K562 (cell line): ENCODE data around the gene FCAMR. TPM values are rescaled to one million over a fixed set of nuclear protein-coding genes. Genes with fewer than 3 reads are reported as not detected.

Experiments
- ATAC-seq: fragments of 200-7000 bp; cut with Tn5 transposase; 3 replicates; pipeline ENCODE4 v1.9.1; 2020; ENCODE audit warnings: moderate library complexity
- BruUV-seq: library from RNA; stranded (reverse); fragments of 400-500 nt; replicated peaks from 2 replicates; lab custom pipeline; 2021; lab: Mats Ljungman, UMichigan
- CTCF ChIA-PET: fragments of 300-600 bp; formaldehyde crosslinking; extraction: SDS; loops from one replicate; lab custom pipeline; 2021; ENCODE audit warnings: low intra/inter-chr PET ratio; lab: Yijun Ruan, JAX
- POLR2A ChIA-PET: fragments of 300-600, 350-650 bp; sonication (Branson Sonifier 250); formaldehyde crosslinking; extraction: SDS; loops from one replicate; lab custom pipeline; 2021; ENCODE audit warnings: antibody characterized with exemption, inconsistent platforms; lab: Yijun Ruan, JAX
- DNase-seq, 4 experiments: peaks; one replicate each; pipeline versions ENCODE4 v3.0.0 to v3.0.0-alpha.2; 2011 to 2018; ENCODE audit warnings: low spot score in 3 of 4, mixed read lengths in 3 of 4; ENCODE audit errors: extremely low read depth in 1 of 4
- FAIRE-seq: peaks from 2 replicates; lab custom pipeline; 2011; peaks lifted over from hg19 to GRCh38; lab: Jason Lieb, UNC
- H2AFZ ChIP-seq: 2 replicates; pipeline ENCODE4 v1.6.0; 2011; ENCODE audit warnings: low read depth, low read length, control low read depth, inconsistent platforms
- H3K27ac ChIP-seq: fragments of 200-600 bp; 3 replicates; pipeline ENCODE4 v1.8.0; 2011; ENCODE audit warnings: low read depth, mild to moderate bottlenecking, control low read depth, inconsistent platforms, low read length, moderate library complexity, mixed read lengths; ENCODE audit errors: extremely low read depth
- H3K27me3 ChIP-seq, 2 experiments: fragments of 300-600 bp in 1 of 2; 2 replicates in 1 of 2; 3 replicates in 1 of 2; pipeline versions ENCODE4 v1.6.0 to v1.8.0; 2011; ENCODE audit warnings: inconsistent platforms in 2 of 2, low read length in 2 of 2, mild to moderate bottlenecking in 1 of 2, mixed read lengths in 1 of 2, moderate library complexity in 1 of 2; ENCODE audit not compliant: control insufficient read depth in 2 of 2, insufficient read depth in 2 of 2
- H3K36me3 ChIP-seq: fragments of 300-600 bp; 3 replicates; pipeline ENCODE4 v1.8.0; 2011; ENCODE audit warnings: mild to moderate bottlenecking, low read length, inconsistent platforms; ENCODE audit not compliant: control insufficient read depth, insufficient read depth
- H3K4me1 ChIP-seq, 2 experiments: fragments of 200-600 bp in 1 of 2; replicated peaks in 1 of 2; 2 replicates in 1 of 2; 3 replicates in 1 of 2; pipeline versions ENCODE4 v1.5.1 to v1.8.0; 2011; ENCODE audit warnings: inconsistent platforms in 2 of 2, low read length in 2 of 2, mild to moderate bottlenecking in 1 of 2, mixed read lengths in 1 of 2, moderate library complexity in 1 of 2; ENCODE audit not compliant: control insufficient read depth in 2 of 2, insufficient read depth in 2 of 2
- H3K4me2 ChIP-seq: 2 replicates; pipeline ENCODE4 v1.6.1; 2011; ENCODE audit warnings: low read length, control low read depth, inconsistent platforms, mixed read lengths; ENCODE audit not compliant: insufficient read depth
- H3K4me3 ChIP-seq: fragments of 200-600 bp; sonication (generic), shearing (Covaris generic); 2 replicates; pipeline ENCODE4 v1.5.1; 2016; ENCODE audit warnings: control low read depth, inconsistent platforms
- H3K79me2 ChIP-seq: fragments of 200-600 bp; 3 replicates; pipeline ENCODE4 v1.8.0; 2011; ENCODE audit warnings: low read length, inconsistent platforms; ENCODE audit not compliant: control insufficient read depth, insufficient read depth
- H3K9ac ChIP-seq, 2 experiments: 2 replicates each; pipeline versions ENCODE4 v1.6.0 to v1.6.1; 2011; ENCODE audit warnings: low read depth in 2 of 2, low read length in 2 of 2, control low read depth in 1 of 2, inconsistent platforms in 1 of 2, mild to moderate bottlenecking in 1 of 2, mixed read lengths in 1 of 2; ENCODE audit not compliant: insufficient read depth in 1 of 2
- H3K9me1 ChIP-seq: one replicate; pipeline ENCODE4 v1.6.0; 2011; ENCODE audit warnings: inconsistent platforms, mild to moderate bottlenecking, low read length, moderate library complexity; ENCODE audit not compliant: control insufficient read depth, insufficient read depth
- H3K9me3 ChIP-seq: replicated peaks from 2 replicates; pipeline ENCODE4 v1.5.1; 2011; ENCODE audit warnings: low read depth, low read length, inconsistent platforms; ENCODE audit not compliant: control insufficient read depth, insufficient read depth
- H4K20me1 ChIP-seq: replicated peaks from 2 replicates; pipeline ENCODE4 v1.6.1; 2011; ENCODE audit warnings: low read length, inconsistent platforms, mixed read lengths; ENCODE audit not compliant: control insufficient read depth, insufficient read depth
- CXXC5 ChIP-seq: fragments of 250-450 bp; sonication (Bioruptor Pico); IDR thresholded peaks from 2 replicates; pipeline ENCODE4 v1.8.0; 2022; ENCODE audit warnings: inconsistent platforms, mild to moderate bottlenecking, moderate library complexity
- NCOA4 ChIP-seq: fragments of 450-650 bp; IDR thresholded peaks from 2 replicates; pipeline ENCODE4 v1.6.1; 2018; ENCODE audit warnings: mild to moderate bottlenecking; ENCODE audit not compliant: partially characterized antibody
- POLR2A ChIP-seq: fragments of 450-650 bp; conservative IDR thresholded peaks from 2 replicates; pipeline ENCODE4 v1.6.1; 2016
- SIN3B ChIP-seq: fragments of 450-650 bp; IDR thresholded peaks from 2 replicates; pipeline ENCODE4 v1.6.1; 2017; ENCODE audit warnings: low read depth, mild to moderate bottlenecking, moderate library complexity
- XRCC4 ChIP-seq: IDR thresholded peaks from one replicate; pipeline ENCODE4 v1.6.1; 2011; ENCODE audit not compliant: insufficient read depth, insufficient read length; ENCODE audit errors: extremely low read depth
- ZBTB5 ChIP-seq: fragments of 450-650 bp; IDR thresholded peaks from 2 replicates; pipeline ENCODE4 v1.6.1; 2017; ENCODE audit warnings: antibody characterized with exemption
- ZFPM2 ChIP-seq: fragments of 250-450 bp; sonication (Bioruptor Pico); IDR thresholded peaks from 2 replicates; pipeline ENCODE4 v1.5.1; 2022; ENCODE audit warnings: mild to moderate bottlenecking
- ZHX1 ChIP-seq: fragments of 150-350 bp; conservative IDR thresholded peaks from 2 replicates; pipeline ENCODE4 v1.6.1; 2014; ENCODE audit warnings: low read length
- ZKSCAN8 ChIP-seq: fragments of 200-800 bp; sonication (Bioruptor generic); IDR thresholded peaks from 2 replicates; pipeline ENCODE4 v1.6.1; 2016; ENCODE audit warnings: missing genetic modification characterization, missing compliant biosample characterization
- ZNF347 ChIP-seq: fragments of 450-650 bp; formaldehyde crosslinking; IDR thresholded peaks from 2 replicates; pipeline ENCODE4 v1.4.0; 2020; ENCODE audit warnings: low read depth, mild to moderate bottlenecking, moderate library complexity
- ZNF740 ChIP-seq, 3 experiments: fragments of 200-800 bp in 1 of 3; sonication (Bioruptor generic) in 1 of 3; sonication (generic) in 1 of 3; formaldehyde crosslinking in 1 of 3; IDR thresholded peaks; 2 replicates each; pipeline versions ENCODE4 v1.6.1 to v1.8.0; 2016 to 2022; ENCODE audit warnings: mild to moderate bottlenecking in 2 of 3, missing compliant biosample characterization in 2 of 3, missing genetic modification characterization in 2 of 3, missing genetic modification reagents in 1 of 3
- WGBS: fragments of 100-300 bp; shearing (Covaris generic); methylation state at CpG from one replicate; pipeline ENCODE4 v1.1.6; 2016; ENCODE audit warnings: low coverage, mixed read lengths; ENCODE audit not compliant: insufficient coverage; ENCODE audit errors: missing lambda C conversion rate; 5-methylcytosine and 5-hydroxymethylcytosine counted together
- in situ Hi-C: fragments of 300-500 bp; cut with MboI; formaldehyde crosslinking; loops from 4 replicates; pipeline ENCODE4 v1.15.0; 2018; ENCODE audit warnings: inconsistent platforms, mixed read lengths
- intact Hi-C: fragments of 100-400 bp; cut with micrococcal nuclease; formaldehyde crosslinking; loops from 2 replicates; pipeline ENCODE4 v1.14.2; 2022
- polyA plus RNA-seq, 8 experiments: library from polyadenylated mRNA; depleted of rRNA in 4 of 8; stranded (reverse) in 5 of 8; unstranded in 3 of 8; fragments of >200 nt; fragmentation: Nextera tagmentation in 2 of 8; fragmentation: Illumina TruSeq in 1 of 8; extraction: Ambion mirVana in 2 of 8; extraction: Trizol in 1 of 8; gene quantifications; 2 replicates each; pipeline versions ENCODE4 v1.2.1 to v1.2.3, GENCODE V29; 2011 to 2014; ENCODE audit warnings: inconsistent platforms in 1 of 8, missing spikeins in 1 of 8
- total RNA-seq, 7 experiments: library from RNA; depleted of rRNA in 6 of 7; stranded (reverse); fragments of >200 nt in 6 of 7; fragmentation: Illumina TruSeq in 2 of 7; extraction: Trizol in 2 of 7; gene quantifications; 2 replicates each; pipeline versions ENCODE4 v1.2.1 to v1.2.3, GENCODE V29; 2011 to 2021; ENCODE audit warnings: low replicate concordance in 1 of 7

FCAMR gene
- total and polyA plus RNA-seq, 9 of the 15 experiments (the other 6 are each of a cell fraction or from before 2014, with no cell fraction given) = not detected

- ATAC-seq (no peak), FAIRE-seq (no peak), DNase-seq (no peak)
- ChIA-PET CTCF (interaction anchor here (0.6 kb wide), 1 partner anchor 16 kb away, joined by 4 read pairs; no protein-coding TSS in a partner anchor), POLR2A (interaction anchor here (0.6 to 6.5 kb wide), 3 partner anchors 11 to 875 kb away, joined by 3 to 38 read pairs (median 4); partner anchors contain the start of gene PFKFB2)
- Histone ChIP-seq H3K4me2 (no peak overlapping the region), H2AFZ (peak overlapping the region; percentile 84), H3K9me3 (peaks cover 3% of the 10 kb centered on the region; the same call in 1 of the 2 replicates), H3K27me3 (no peaks in the 10 kb centered on the region), H3K4me3 (no peak overlapping the region), H3K36me3 (no peaks in the 10 kb centered on the region), H3K4me1 (peaks cover 3 to 34% of the 10 kb centered on the region in 2 experiments; a peak in 4 of 5 replicates), H4K20me1 (no peaks in the 10 kb centered on the region), H3K9me1 (no peaks in the 10 kb centered on the region), H3K27ac (no peak overlapping the region), H3K79me2 (no peaks in the 10 kb centered on the region), H3K9ac (no peak overlapping the region)
- in situ Hi-C loops (no loop called here), intact Hi-C loops (no loop called here)
- no TSS peak for BruUV-seq
- 80% methylated on average over 7 of the region's 7 CpGs for WGBS
- no peak for TF ChIP-seq ZNF347
- no peak for TF ChIP-seq XRCC4
- TF ChIP-seq ZHX1 = no peak
- TF ChIP-seq ZNF740 (CRISPR knock-in tag; IDR thresholded peaks at IDR 0.05) = no peak
- TF ChIP-seq ZNF740 (tag; IDR thresholded peaks at IDR 0.05) = no peak
- TF ChIP-seq POLR2A = no peak
- TF ChIP-seq CXXC5 = no peak
- TF ChIP-seq SIN3B = no peak
- TF ChIP-seq ZFPM2 (CRISPR knock-in tag) = no peak
- no peak for TF ChIP-seq ZBTB5
- TF ChIP-seq ZKSCAN8 (CRISPR knock-in tag) = no peak
- TF ChIP-seq NCOA4 = no peak
Measured at GRCh38 chr1:207009945-207010344, 39.7 kb upstream of the FCAMR start.
